Subcutaneous adipose tissue (tissue), 4 donors: ENCODE results near the gene SPATA12. TPM values are rescaled to one million over a fixed set of nuclear protein-coding genes. Genes with fewer than 3 reads are reported as not detected.

ENCODE experiments used
- CTCF ChIP-seq: fragments of 450-650 bp; IDR thresholded peaks from one replicate; pipeline ENCODE4 v1.5.1; 2016; ENCODE audit warnings: low read depth, mild to moderate bottlenecking, control low read depth, antibody characterized with exemption, moderate library complexity
- total RNA-seq, 4 donors: library from RNA; depleted of rRNA; stranded (reverse); fragments of >200 nt; gene quantifications; one replicate each; pipeline ENCODE4 v1.1.0, GENCODE V29; 2016

Gene SPATA12
- total RNA-seq, 4 donors from 2014 or later = 0.51 TPM; not detected in 3

GRCh38 chr3:57052662-57053061 is 7.8 kb upstream of the SPATA12 start:
- no peak for TF ChIP-seq CTCF

GRCh38 chr3:57053122-57053521 is 7.3 kb upstream of the SPATA12 start:
- TF ChIP-seq CTCF = no peak

GRCh38 chr3:57057351-57057750 is 3.1 kb upstream of the SPATA12 start:
- no peak for TF ChIP-seq CTCF

DNA sequence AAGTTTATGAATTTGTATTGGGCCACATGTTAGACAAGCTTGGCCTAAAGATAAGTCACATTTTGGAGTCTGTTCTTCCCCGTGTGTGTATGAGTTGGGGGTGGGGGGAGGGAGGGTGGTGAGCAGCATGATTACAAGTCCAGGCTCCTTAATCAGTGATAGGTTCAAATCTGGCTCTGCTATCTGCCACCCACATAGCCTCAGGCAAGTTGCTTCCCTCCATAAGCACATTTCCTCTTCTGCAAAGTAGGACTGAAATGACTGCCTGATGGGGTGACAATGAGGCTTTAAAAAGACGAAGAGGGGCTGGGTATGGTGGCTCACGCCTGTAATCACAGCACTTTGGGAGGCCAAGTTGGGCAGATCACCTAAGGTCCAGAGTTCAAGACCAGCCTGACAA is 1.1 kb upstream of the SPATA12 start:
- TF ChIP-seq CTCF = no peak

DNA sequence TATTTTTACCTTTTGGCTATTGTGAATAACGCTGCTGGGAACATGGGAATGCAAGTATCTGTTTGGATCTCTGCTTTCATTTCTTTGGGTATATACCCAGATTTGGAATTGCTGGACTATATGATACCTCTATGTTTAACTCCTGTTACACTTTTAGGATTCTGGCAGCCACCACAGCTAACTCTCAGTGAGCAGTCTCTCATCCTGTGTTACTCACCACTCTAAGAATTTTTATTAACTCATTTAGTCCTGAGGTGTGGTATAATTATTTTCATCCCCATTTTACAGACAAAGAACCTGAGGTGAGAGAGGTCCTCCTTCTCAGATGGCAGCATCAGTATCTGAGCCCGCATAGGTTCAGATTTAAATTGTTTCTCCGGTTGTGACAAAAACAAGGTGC is 1.1 kb downstream of the SPATA12 start:
- no peak for TF ChIP-seq CTCF

DNA sequence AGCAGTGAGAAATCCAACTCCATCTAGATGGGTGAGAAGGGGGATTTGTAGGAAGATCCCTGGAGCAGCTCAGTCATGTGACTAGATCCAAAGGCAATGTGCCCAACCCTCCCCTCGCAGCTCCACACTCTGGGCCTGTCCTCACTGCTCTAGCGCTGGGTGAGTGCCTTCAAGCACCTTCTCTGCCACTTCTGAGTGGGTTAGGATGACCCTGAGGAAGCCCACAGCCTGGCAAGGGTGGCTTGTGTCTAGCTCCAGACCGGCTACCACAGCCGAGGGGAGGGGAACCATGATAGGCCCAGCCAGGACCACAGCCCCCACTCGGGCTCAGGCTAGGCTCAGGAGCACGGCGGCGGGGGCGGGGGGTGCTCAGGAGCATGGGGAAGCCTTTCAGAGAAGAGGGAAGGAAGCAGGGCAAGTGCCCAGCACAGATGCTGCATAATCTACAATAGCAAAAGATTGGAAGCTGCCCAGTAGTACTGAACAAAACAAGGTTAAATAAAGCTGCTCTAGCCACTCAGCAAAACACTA is 1.7 kb downstream of the SPATA12 start:
- no peak for TF ChIP-seq CTCF

- no peak for TF ChIP-seq CTCF
These were observed 2.6 kb downstream of the SPATA12 start for GRCh38 chr3:57063032-57063431.
